ENCODE measurements around the gene GCH1.

DNA sequence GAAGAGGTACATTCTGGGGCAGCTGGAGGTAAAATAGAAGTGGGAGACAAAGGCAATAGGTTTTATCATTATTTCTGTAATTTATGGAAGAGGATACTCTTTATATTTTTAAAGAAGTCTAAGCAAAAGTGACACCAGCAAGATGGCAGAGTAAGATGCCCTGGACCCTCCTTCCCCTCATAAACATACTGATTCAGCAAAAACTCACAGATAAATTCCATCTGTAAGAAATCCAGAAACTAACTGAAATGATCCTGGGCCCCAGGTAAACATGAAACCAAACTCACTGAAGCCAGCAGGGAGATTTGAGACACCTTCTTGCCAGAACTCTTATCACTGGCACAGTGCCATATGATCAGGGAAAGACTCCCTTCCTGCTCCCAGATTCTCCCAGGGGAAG lies 79.9 kb downstream of the GCH1 start:
- TF ChIP-seq CTCF (IDR thresholded peaks at IDR 0.05; ENCODE audit: insufficient read depth, low read depth, low read length) (no peak), EZH2 (IDR thresholded peaks at IDR 0.05; ENCODE audit: insufficient read depth, low read length) (no peak)
